Activated CD4-positive, alpha-beta T cell treated with anti-CD3 and anti-CD28 coated beads, Interleukin-2, Interleukin-6, amounts not matched to agents 100 ng/mL and 50 ng/mL, durations not matched to agents 16 hours and 8 hours (primary cell): ENCODE measurements around the gene DROSHA.
"Not testable (repeated sequence)": the region's sequence is repeated elsewhere in the genome, so short reads cannot be mapped to it uniquely, and the experiment has no call there.

ENCODE experiments used
- DNase-seq: peaks from one replicate; pipeline ENCODE4 v3.0.0-alpha.2; 2020

The DROSHA gene

DNA sequence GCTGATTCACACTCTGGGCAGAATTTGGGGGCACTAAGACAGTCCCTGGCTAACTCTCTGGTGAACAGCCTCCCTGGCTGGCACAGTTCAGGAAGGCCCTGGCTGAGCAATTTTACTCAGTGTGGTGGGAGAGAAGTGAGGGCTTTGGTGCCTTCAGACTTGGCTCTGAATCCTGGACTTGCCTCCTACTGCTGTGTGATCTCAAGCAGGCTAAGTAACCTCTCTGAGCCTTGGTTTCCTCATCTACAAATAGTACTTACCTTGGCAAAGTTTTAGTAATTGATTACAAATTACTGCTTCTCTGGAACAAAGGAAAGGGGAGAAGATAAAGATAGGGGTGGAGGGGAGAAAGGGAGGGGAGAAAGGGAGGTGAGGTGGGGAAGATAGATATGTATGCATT, 153.8 kb downstream of the DROSHA start:
- DNase-seq: no peak

DNA sequence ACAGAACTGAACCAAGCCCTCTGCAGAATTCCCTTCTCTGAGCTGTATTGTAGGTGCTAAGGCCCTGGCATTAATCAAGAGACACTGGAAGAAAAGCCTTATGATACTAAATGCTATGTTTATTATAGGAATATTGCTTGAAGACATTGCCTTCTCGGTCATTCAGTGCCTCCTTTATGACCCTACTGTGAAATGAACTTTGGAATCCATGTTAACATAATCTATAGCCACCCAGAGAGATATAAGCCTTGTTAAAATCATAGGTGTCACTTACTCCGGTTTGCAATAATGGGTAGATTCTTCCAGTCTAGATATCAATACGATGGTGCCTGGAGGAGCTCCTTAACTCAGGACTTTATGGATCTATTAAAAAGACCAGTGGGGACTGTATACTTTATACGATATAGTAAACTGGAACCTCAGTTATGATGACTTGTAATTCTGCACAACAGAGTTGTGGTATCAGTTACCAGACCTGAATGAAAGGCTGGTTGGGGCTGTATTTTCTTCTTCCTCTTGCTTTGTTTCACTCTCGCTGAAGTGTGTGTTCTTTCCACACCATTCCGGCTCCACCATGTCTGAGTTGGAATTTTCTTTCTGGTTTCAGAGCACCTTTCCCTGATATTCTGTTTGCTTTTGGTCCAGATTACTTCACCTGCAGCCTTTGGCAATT, 154.5 kb downstream of the DROSHA start:
- no peak for DNase-seq

DNA sequence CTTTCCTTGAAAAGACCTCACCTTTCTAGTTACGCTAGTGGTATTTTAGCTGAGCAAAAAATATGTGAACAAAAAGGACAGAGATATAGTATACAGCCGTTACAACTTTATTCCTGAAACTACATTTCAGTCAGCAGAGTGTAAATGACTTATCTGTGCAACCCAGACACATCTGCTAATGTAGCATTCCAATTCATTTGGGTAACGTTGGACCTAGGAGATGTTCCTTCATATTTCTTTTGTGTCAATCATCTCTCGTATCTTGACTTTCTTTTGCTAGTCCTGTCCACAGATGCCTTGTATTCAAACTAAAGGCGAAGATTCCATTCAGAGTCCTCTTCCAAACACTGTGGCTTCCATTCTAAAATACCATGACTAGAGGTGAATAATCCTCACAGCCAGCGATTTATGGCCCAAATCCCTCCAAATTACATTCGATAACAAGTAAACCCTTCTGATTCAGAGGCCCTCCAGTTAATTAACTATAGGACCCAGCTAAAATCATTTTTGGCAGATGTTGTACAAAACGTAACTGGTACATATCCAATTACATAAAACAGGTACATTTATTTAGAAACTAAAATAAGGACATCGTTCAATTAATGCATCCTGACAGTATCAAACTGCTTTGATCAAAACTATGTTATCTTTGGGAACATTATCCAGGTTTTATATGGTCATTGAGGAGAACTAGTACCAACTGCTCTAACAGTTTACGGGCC, 155.7 kb downstream of the DROSHA start:
- no peak for DNase-seq

DNA sequence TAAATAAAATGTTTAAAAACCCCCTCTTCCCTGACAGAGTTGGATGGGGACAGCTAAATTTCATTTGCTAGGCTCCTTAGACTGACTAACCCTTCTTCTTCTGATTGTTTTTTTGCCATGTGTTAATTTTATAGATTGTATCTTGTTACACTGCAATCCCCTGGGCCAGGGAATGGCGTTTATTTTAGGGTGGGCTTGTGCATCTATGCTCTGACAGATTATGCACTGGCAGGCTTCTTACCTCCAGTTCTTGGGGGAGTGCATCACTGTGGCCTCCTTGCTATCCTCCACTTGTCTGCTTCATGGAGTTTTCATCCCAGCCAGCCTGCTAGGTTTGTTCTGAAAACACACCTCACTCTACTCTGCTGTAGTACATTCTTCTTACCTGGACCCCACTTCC, 159.8 kb downstream of the DROSHA start:
- DNase-seq: no peak

DNA sequence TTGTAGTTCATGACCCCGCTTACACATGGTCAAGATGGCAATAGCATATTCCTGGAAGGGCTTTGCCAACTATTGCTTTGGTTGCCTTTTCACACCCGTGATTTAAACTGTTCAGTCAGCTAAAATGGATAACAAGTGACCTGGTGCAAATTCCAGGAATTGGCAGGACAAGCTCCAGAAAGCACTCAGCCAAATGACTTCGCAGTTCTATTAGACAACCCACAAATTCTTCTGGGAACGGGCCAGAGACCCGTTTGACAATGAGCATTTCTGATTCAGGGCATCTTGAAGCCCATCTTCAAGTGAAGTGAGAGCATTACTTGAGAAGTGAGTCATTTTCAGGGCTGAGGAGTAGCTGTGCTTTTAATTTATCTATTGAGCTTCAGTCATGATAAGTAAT, 165.0 kb downstream of the DROSHA start:
- DNase-seq: no peak

DNA sequence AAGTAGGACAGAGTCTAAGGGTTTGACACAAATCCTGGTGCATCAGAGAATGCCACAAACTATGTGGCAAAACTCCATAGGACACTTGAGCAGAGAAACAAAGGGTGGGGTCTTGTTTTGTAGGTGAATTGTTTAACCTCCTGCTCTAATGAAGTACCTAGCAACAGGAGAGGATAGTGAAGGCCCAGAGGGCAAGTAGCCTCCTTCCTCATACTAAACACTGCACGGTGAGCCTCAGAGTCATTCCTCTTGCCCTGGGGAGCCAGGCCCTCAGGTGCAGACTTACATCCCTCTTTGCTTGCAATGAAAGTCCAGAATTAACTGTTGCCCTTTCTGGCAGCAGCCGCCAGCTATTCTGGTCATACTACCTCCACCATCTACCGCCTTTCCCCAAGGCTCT, 166.1 kb downstream of the DROSHA start:
- no peak for DNase-seq

DNA sequence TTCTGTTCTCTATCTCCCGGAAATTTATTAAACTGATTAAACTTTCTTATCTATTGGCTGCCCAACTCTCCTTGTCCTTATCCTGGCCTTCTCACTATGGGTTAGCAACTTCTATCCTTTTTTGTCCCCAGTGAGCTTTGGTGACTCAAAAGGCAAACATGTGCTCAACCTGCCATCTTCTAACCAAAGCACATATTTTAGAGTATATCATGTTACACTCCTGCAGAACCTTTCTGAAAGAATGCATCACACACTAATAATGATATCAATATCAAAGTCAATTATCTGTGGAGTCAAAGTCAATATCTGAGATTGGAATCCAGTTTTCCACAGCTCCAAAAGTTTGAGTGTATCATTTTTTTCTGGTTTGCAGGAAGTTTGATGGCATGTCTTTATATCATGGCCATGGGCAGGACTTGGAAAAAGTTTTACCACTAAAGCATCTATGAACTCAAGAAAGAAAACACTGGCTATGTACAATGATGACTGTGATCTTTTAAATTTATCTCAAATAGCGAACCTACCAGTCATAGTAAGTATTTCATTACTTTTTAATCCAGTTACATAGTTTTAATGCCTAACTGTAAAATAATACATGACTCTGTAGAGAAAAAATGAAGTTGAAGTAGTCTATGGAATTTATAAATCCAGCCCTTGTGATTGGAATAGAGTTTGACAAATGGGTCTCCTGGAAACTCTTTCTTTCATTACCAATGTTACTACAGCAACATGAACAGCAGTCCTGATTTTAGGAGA, 166.8 kb downstream of the DROSHA start:
- no peak for DNase-seq

DNA sequence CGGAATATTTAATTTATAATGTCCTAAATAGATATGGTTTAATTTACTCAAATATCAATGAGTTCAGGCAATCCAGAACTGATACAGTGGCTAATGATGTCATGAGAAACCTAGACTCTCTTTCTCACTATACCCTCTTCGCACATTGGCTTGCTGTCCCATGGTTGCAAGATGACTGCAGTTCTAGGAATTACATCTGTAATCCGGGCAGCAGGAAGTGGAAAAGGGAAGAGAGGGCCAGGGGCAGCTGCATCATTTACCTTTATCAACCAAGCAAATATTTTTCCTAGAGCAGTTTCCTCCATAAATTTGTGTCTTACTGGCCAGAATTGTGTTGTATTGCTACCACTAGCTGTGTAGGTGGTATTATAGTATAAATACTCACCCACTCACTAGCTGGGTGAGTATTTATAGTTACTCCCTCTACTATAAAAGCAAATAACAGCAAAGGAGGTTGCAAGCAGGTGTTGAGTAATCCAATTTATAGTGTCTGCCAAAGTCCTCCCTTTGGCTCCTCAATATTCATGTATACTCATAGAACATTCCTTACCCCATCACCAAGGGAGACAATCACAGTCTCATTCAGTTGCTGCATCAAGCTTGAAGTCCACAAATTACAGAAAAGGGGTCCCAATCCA, 168.8 kb downstream of the DROSHA start:
- DNase-seq: no peak

DNA sequence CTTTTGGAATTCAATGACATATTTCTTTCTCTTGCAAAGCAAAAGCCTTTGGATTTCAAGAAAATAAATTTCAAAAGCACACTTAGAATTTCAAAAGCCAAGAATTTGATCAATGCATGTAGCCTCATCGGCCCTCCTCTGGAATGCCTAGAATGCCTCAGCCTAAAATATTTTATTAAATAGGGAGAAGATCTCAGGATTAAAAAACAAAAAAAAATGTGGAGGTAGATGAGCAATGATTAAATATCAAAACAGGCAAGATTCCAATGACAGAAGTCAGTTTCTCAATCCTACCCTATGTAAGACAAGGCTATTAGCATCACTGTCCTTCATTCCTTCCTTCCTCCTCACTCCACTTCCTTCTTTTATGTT, 169.4 kb downstream of the DROSHA start:
- no peak for DNase-seq

DNA sequence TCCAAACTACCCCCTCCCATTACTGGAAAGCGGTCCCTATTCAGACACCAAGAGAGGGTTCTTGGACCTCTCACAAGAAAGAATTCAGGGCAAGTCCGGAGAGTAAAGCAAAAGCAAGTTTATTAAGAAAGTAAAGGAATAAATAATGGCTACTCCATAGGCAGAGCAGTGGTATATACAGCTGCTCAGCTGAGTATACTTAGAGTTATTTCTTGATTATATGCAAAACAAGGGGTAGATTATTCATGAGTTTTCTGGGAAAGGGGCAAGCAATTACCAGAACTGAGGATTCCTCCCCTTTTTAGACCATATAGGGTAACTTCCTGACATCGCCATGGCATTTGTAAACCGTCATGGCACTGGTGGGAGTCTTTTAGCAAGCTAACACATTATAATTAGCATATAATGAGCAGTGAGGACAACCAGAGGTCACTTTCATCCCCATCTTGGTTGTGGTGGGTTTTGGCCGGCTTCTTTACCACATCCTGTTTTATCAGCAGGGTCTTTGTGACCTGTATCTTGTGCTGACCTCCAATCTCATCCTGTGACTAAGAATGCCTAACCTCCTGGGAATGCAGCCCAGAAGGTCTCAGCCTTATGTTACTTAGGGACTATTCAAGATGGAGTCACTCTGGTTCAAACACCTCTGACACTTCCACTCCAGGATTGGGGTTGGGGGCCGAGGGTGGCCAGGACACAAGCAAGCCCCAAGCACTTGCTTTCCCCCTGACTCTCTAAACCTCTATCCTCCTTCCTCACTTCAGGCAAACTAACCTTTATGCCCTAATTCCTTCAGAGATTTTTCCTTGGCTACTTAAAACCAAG, 170.0 kb downstream of the DROSHA start:
- DNase-seq: not testable (repeated sequence)

DNA sequence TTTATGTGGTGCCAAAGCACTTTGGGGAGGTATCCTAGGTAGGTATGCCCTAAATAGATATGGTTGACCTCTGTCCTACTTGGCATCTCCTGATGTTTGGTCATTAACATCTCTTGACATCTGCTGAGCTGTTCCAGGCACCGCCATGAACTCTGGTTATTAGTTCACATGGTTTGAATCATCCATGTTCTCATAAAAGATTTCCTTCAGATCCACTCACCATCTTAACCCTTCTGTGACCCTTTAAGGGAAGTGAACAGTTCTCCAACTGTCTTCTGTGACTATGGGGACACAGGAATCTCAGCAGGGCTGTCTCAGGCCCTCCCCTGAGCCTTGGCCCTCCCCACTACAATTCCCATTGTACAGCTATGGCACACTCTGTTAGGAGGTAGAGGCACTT, 170.7 kb downstream of the DROSHA start:
- no peak for DNase-seq

DNA sequence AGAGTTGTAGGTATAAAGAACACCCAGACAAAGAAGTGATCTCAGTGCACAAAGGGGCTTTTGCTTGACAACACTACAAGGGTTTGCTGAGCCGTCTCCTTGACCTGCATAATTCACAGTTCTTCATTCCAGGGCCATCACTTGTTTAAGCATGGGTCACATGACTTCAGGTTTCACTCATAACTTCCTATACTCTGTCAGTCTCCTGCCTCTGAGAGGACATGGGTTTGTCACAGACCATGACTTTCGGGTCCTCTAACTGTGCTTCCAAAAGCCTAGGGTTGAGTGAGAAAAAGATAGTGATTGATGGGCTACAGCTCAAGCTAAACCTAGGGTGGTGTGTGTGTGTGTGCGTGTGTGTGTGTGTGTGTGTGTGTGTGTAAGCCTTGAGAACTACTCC, 172.1 kb downstream of the DROSHA start:
- DNase-seq: no peak

DNA sequence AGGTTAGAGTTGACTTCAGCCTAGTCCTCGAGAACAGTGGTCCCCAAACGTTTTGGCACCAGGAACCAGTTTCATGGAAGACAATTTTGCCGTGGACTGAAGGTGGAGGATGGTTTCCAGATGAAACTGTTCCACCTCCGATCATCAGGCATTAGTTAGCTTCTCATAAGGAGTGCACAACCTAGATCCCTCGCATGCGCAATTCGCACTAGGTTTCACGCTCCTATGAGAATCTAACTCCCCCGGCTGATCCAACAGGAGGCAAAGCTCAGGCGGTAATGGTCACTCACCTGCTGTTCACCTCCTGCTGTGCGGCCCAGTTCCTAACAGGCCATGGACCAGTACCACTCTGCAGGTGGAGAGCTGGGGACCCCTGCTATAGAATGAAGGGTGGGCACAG, 174.9 kb downstream of the DROSHA start:
- no peak for DNase-seq

DNA sequence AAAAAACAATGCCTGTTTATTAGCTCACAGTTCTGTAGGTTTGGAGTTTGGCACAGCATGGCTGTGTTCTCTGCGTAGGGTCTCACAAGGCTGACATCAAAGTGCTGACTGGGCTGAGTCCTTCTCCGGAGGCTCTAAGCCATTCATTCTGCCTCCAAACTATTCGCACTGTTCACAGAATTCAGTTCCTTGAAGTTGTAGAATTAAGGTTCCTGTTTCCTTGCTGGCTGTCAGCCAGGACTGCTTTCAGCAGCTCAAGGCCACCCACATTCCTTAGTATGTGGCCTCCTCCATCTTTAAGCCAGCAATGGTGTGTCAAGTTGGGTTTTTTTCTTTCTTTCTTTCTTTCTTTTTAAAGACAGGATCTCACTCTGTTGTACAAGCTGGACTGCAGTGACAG, 176.6 kb downstream of the DROSHA start:
- no peak for DNase-seq
